ENCODE results near the gene TMEM245. TPM values are rescaled to one million over a fixed set of nuclear protein-coding genes. Genes with fewer than 3 reads are reported as not detected.

Gene TMEM245
- total RNA-seq, 1 experiment from 2014 or later = 59.8 TPM

DNA sequence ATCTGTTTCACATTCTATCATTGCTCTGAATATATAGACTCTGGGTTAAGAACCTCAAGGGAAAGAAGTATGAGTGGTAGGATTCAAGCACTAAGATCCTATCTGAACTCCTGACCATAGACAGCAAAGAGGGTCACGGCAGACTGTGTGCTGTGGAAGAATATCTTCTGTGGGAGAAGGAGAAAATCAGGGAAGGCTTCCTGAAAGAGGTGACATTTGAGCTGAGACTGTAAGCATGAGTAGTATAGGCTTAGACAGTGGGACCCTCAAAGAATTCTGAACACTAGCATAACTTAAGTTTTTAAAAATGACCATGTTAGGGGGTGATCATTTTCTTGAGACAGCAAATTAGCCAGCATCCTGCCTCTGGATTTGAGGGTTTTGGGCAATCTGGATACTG, 43.4 kb upstream of the TMEM245 start:
- no TSS peak for BruUV-seq (replicated peaks)
- intact Hi-C loops (cut with micrococcal nuclease; ENCODE audit: unreplicated experiment) = no loop called here
- H3K4me1 ChIP-seq (ENCODE audit: insufficient read depth, low read length, poor library complexity, severe bottlenecking) = no peaks in the 10 kb centered on the region
- TF ChIP-seq, protein P1, sequence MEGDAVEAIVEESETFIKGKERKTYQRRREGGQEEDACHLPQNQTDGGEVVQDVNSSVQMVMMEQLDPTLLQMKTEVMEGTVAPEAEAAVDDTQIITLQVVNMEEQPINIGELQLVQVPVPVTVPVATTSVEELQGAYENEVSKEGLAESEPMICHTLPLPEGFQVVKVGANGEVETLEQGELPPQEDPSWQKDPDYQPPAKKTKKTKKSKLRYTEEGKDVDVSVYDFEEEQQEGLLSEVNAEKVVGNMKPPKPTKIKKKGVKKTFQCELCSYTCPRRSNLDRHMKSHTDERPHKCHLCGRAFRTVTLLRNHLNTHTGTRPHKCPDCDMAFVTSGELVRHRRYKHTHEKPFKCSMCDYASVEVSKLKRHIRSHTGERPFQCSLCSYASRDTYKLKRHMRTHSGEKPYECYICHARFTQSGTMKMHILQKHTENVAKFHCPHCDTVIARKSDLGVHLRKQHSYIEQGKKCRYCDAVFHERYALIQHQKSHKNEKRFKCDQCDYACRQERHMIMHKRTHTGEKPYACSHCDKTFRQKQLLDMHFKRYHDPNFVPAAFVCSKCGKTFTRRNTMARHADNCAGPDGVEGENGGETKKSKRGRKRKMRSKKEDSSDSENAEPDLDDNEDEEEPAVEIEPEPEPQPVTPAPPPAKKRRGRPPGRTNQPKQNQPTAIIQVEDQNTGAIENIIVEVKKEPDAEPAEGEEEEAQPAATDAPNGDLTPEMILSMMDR (conservative IDR thresholded peaks at IDR 0.05; ENCODE audit: low read depth, low read length) = no peak
- TF ChIP-seq EZH2 (IDR thresholded peaks at IDR 0.05; ENCODE audit: borderline replicate concordance, low read depth, low read length, poor library complexity, severe bottlenecking) = no peak
- H3K27me3 ChIP-seq (replicated peaks; ENCODE audit: insufficient read depth, low read depth, low read length, poor library complexity) = peaks cover 47% of the 10 kb centered on the region
- no peaks in the 10 kb centered on the region for H3K9me3 ChIP-seq (ENCODE audit: low read depth, low read length, poor library complexity, severe bottlenecking)
- H3K27ac ChIP-seq (ENCODE audit: low read depth, low read length, poor library complexity, severe bottlenecking) = no peak overlapping the region
- H3K36me3 ChIP-seq (ENCODE audit: insufficient read depth, low read length, poor library complexity, severe bottlenecking) = no peaks in the 10 kb centered on the region
- CTCF ChIA-PET = no interaction called here
- DNase-seq (ENCODE audit: low spot score) = no peak
- POLR2A ChIA-PET (ENCODE audit: low non-redundant PET) = no interaction called here
- no peak overlapping the region for H3K4me3 ChIP-seq (ENCODE audit: low read depth, low read length, poor library complexity, severe bottlenecking)

DNA sequence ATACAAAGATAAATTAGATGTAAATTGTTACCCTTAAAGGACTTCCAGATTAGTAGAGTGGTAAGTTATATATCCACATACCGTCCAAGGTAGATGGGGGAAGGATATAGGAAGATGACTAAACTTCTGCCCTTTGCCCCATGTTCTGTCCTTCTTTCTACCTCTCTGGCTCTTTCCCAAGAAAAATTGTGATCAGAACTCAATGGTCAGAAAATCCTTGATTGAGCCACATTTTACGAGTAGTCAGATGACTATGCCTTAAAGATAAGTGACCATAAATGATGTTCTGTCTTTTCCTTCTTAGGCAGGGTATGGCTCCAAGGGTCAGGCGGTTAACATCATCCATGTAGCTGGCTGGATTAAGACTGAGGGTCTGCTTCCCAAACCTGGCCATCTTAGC, 42.9 kb upstream of the TMEM245 start:
- ChIA-PET POLR2A (ENCODE audit: low non-redundant PET) (no interaction called here), CTCF (no interaction called here)
- Histone ChIP-seq H3K27me3 (replicated peaks; ENCODE audit: insufficient read depth, low read depth, low read length, poor library complexity) (peaks cover 42% of the 10 kb centered on the region), H3K36me3 (ENCODE audit: insufficient read depth, low read length, poor library complexity, severe bottlenecking) (no peaks in the 10 kb centered on the region), H3K4me3 (ENCODE audit: low read depth, low read length, poor library complexity, severe bottlenecking) (no peak overlapping the region), H3K9me3 (ENCODE audit: low read depth, low read length, poor library complexity, severe bottlenecking) (no peaks in the 10 kb centered on the region), H3K27ac (ENCODE audit: low read depth, low read length, poor library complexity, severe bottlenecking) (no peak overlapping the region), H3K4me1 (ENCODE audit: insufficient read depth, low read length, poor library complexity, severe bottlenecking) (no peaks in the 10 kb centered on the region)
- no peak for TF ChIP-seq EZH2 (IDR thresholded peaks at IDR 0.05; ENCODE audit: borderline replicate concordance, low read depth, low read length, poor library complexity, severe bottlenecking)
- TF ChIP-seq, protein P1 (conservative IDR thresholded peaks at IDR 0.05; ENCODE audit: low read depth, low read length) = no peak
- BruUV-seq (replicated peaks) = no TSS peak
- intact Hi-C loops (cut with micrococcal nuclease; ENCODE audit: unreplicated experiment) = no loop called here
- no peak for DNase-seq (ENCODE audit: low spot score)

DNA sequence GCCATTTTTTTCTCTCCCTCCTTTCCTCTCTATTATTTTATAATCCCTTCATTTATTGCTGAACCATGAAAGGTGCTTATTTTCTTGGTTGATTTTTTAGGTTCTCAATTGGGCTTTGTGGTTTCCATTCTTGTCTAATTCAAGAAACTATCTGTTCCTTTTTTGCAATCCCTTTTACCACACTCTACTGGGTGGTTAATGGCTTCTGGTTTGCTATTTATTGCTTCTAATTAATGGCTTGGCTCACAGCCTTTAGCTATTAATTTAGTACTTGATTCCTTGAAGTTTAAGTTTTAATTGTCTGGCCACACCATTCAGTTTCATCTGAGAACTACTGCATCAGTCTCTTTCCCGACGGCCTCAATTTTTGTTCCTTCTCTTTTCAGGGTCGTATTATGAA, 41.7 kb upstream of the TMEM245 start:
- H3K36me3 ChIP-seq (ENCODE audit: insufficient read depth, low read length, poor library complexity, severe bottlenecking) = no peaks in the 10 kb centered on the region
- TF ChIP-seq EZH2 (IDR thresholded peaks at IDR 0.05; ENCODE audit: borderline replicate concordance, low read depth, low read length, poor library complexity, severe bottlenecking) = no peak
- TF ChIP-seq, protein P1 (conservative IDR thresholded peaks at IDR 0.05; ENCODE audit: low read depth, low read length) = no peak
- no TSS peak for BruUV-seq (replicated peaks)
- ChIA-PET POLR2A (ENCODE audit: low non-redundant PET) (no interaction called here), CTCF (no interaction called here)
- H3K4me1 ChIP-seq (ENCODE audit: insufficient read depth, low read length, poor library complexity, severe bottlenecking) = no peaks in the 10 kb centered on the region
- H3K27ac ChIP-seq (ENCODE audit: low read depth, low read length, poor library complexity, severe bottlenecking) = no peak overlapping the region
- H3K27me3 ChIP-seq (replicated peaks; ENCODE audit: insufficient read depth, low read depth, low read length, poor library complexity) = peaks cover 34% of the 10 kb centered on the region
- no peak overlapping the region for H3K4me3 ChIP-seq (ENCODE audit: low read depth, low read length, poor library complexity, severe bottlenecking)
- DNase-seq (ENCODE audit: low spot score) = no peak
- intact Hi-C loops (cut with micrococcal nuclease; ENCODE audit: unreplicated experiment) = no loop called here
- no peaks in the 10 kb centered on the region for H3K9me3 ChIP-seq (ENCODE audit: low read depth, low read length, poor library complexity, severe bottlenecking)
